Right renal pelvis (tissue), 4 donors: Measurements from ENCODE around the gene SULT1A2. TPM values are rescaled to one million over a fixed set of nuclear protein-coding genes. Genes with fewer than 3 reads are reported as not detected.
"Not testable (repeated sequence)": the region's sequence is repeated elsewhere in the genome, so short reads cannot be mapped to it uniquely, and the experiment has no call there.

Experiments
- DNase-seq, 4 donors: peaks; one replicate each; pipeline ENCODE4 v3.0.0-alpha.2; 2013; ENCODE audit warnings: low read depth in 4 of 4, low spot score in 3 of 4, missing footprints in 1 of 4
- polyA plus RNA-seq, 4 donors: library from polyadenylated mRNA; unstranded; fragments of 120-200 nt; gene quantifications; one replicate each; pipeline ENCODE4 v1.2.1, GENCODE V29; 2013; ENCODE audit not compliant: insufficient read length in 4 of 4

Gene SULT1A2
- 1 to 10 TPM in 3 of 4 donors, under 1 TPM in 1; 0.83 to 2.3 (median 1.8) TPM for polyA plus RNA-seq

DNA sequence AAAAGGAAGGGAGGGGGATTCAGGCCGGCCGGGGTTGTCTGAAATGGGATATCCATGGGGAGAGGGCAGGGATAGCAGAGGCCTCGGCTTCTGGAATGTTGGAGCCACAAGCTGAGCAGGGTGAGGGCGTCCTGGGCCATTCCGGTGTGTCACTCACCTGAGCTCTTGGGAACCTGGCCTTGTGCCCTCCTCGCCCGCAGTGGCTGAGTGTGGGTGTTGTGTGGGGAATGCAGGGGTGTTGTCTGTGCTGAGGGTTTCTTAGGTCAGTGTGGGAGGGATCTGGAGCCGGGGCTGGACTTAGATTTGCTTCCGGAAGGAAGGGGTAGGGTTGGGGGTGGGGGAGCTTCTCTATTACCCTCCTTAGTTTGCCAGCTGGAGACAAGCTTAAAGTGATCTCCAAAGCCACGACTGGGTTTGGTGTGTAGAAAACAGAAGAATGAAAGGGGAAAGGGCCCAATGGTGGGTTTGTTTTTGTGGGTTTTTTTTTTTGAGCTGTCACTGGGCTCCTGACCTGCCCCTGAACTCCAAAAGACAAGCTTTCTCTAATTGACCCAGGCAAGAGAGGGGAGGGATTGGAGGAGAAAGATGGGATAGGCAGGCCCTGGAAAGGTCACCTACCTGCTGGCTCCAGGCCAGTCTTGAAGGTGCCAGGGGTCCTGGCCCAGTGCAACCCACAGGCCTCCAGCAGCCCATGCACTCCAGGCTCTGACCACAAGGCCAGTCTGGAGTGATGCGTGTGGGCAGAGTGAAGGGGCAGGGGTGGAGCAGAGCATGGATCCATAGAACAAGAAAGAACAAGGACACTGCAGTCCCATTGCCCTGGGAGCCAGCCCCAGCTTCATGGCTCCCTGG is at the start of gene SULT1A2:
Gene SULT1A2, minus strand, starts transcription at position 211 of the 852 bp plus-strand sequence. CDS start 1,120 bp downstream, outside the sequence.
- DNase-seq: no peak

DNA sequence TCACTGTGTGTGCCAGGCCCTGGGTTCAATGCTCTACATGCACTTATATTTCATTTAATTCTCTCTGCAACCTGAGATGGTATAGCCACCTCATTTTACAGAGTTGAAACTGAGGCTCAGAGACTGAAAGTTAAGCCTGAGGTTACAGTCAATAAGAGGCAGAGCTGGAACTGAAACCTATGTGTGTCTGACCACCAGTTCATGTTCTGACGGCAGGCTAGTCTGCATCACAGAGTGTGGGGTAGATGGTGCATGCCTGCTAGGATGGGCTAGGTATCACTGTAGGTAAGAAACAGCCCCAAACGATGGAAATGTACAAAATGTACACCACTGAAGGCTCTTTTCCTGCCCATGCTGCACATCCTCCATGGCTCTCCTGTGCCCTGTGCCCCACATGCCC is 43.1 kb upstream of the SULT1A2 start:
- DNase-seq: not testable (repeated sequence)

DNA sequence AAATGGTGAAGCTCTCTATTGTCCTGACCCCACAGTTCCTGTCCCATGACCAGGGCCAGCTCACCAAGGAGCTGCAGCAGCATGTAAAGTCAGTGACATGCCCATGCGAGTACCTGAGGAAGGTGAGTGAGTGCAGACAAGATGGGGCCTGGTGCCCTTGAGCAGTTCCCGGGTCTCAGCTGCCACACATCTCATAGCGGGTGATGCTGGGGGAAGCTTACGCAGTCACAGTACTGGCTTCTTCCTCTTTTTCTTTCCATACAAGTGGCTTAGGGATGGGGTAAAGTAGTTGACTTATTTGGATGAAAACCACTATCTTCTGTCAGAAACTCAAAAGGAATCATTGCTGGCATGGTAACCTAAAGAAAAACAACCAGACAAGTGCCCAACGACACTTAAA is 41.5 kb upstream of the SULT1A2 start:
- not testable (repeated sequence) for DNase-seq

DNA sequence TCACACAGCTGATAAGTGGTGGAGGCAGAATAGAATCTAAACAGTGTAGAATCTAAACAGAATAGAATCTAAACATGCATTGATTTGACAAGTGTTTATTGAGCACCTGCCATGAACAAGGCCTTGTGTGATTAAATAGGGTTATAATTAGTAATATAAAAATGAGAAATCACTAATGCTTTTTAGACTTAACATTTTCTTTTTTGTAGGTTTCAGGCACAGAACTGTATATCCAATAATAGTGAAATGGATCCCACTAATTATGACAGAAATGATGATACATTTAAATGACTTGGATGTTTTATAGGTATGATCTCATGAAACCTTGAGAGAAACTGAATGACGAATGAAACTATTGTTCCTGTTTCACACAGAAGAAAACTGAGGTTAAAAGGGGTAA is 40.9 kb upstream of the SULT1A2 start, which contains the start of gene NPIPB8:
Gene NPIPB8, plus strand, starts transcription at position 301 of the 400 bp plus-strand sequence. CDS start 296 bp downstream, outside the sequence.
- DNase-seq: not testable (repeated sequence)

DNA sequence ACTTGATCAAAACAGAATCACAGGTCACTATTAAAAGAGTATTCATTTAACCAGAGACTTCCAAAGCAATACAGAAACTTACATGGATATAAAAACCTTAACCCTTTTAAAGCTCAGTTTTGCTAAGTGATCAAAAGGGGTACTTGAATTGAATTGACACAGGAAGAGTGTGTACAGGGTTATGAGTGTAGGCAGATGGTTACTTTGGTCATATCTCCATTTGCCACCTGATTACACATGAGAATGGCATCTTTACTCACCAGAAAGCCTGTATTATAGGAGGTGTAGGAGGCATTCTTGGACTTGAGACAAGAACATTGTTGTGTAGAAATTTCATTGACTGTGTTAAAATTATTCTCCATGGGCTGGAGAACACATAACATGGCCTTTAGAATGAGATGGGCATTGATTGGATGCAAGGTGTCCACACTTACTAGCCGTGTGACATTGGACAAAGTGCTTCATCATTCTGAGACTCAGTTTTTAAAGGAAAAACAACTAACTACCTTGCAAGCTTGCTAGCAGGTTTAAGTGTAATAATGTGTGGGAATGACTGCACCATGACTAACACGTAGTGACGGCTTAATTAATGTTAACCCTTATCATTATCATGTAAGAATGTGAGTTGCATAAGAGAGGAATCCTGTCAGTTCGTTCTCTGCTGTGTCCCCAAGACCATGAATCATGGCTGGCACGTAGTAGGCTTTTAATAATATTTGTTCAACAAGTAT is 39.4 kb upstream of the SULT1A2 start:
- DNase-seq: not testable (repeated sequence)

DNA sequence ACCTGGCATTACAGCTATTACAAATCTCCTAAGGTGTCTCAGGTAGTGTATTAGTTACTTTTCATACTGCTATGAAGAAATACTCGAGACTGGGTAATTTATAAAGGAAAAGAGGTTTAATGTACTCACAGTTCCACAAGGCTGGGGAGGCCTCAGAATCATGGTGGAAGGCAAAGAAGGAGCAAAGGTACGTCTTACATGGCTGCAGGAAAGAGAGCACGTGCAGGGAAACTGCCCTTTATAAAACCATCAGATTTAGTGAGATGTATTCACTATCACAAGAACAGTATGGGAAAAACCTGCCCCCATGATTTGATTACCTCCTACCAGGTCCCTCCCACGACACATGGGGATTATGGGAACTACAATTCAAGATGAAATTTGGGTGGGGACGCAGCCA is 34.1 kb upstream of the SULT1A2 start:
- DNase-seq: not testable (repeated sequence)

DNA sequence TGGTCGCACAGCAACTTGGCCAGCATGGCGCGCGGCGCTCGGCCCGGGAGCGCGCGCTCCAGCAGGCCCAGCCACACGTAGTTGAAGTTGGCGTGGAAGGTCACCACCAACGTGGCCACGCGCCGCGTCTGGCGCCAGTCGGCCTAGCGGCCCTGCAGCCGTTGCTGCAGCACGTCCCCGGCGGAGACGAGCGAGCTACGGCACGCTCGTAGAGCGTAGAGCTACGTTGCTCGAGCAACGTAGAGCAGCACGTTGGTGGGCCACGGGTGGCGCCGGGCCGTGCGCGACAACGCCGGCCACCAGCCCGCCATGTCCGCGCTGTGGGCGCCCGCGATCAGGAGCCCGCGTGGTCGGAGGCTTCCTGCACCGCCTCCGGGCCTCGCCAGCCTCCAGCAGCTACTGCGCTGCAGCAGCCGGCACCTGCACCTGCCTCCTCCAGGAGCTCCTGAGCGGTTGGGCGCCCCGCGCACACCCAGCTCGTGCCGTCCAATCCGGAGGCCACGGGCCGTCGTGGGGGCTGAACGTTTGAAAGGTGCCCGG is 26.4 kb upstream of the SULT1A2 start:
- peak in 1 of 4 donors; percentile 41 for DNase-seq

DNA sequence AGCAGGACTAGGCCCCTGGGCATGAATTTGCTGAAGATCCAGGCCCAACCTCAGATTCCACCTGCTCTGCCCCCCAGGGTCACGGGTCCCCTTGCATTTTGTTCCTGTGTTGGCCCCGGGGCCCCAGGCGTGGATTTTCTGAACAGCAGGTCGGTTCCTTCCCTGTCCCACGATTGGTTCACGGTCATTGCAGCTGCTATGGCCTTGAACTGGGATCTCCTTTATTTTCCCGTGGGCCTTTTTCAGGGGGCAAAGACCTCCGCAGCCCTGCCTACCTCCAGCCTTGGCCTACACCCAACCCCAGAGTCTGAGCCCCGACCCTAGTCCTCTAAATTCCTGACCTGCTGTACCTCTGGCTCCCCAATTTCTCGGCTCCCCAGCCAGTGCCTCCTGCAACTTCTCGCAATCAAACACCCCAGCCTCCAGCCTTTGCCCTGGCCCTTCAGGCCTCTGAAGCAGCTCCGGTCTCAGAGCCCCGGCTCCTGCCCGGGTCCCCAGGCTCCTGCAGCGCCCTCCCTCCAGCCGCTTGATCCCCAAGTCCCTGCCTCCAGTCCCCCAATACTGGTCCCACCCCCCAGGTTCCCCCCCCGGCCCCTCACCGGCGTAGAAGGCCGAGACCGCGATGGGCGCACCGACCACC is 25.8 kb upstream of the SULT1A2 start:
- DNase-seq: not testable (repeated sequence)

DNA sequence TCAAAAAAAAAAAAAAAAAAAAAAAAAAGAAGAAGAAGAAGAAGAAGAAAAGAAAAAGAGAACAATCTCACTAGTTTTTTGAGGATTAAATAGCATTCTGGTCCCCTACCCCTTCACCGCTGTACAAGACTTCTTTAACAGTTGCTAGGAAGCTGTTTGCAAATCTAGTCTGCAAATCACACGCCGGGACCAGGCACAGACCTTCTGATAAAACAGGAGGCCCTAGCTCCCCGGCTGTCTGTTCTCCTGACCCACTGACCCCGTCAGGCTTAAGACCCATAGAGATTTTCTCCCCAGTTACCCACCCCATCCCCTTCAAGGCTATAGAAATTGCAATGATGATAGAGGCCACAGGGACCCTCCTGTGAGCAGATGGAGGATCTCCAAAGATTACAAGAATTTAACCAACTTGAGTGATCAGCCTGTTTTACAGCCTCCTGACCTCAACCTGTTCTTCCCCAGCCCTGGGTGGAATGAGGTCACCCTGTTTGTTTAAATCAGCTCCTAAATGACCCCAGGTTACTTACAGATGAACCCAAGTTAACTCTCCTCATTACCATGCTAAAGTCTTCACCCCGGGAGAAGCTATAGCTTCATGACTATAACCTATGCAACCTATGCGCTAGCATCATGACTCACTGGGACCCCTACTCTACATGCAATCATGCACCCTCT is 24.8 kb upstream of the SULT1A2 start:
- DNase-seq: no peak

DNA sequence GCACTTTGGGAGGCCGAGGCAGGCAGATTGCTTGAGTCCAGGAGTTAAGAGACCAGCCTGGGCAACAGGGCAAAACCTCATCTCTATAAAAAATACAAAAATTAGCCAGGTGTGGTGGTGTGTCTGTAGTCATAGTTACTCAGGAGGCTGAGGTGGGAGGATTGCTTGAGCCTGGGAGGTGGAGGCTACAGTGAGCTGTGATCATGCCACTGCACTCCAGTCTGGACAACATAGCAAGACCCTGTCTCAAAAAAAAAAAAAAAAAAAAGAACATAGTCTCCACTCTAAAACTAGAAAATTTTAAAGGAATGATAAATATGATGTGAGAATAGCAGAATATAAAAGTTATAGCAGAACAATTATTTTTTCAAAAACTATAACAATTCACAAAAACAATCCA is 23.5 kb upstream of the SULT1A2 start:
- not testable (repeated sequence) for DNase-seq

DNA sequence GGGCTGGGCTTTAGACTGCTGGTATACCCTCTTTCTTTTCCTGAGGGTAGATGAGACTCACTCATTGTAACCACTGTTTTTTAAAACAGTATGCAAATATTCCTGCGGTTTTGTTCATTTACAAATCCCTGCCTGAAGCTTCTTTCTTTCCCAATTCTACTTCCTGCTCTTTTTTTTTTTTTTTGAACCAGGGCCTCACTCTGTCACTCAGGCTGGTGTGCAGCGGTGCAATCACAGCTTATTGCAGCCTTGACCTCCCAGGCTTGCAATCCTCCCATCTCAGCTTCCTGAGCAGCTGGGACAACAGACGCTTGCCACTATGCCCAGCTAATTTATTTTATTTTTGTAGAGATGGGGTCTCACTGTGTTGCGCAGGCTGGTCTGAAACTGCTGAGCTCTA is 21.0 kb upstream of the SULT1A2 start:
- no peak for DNase-seq

DNA sequence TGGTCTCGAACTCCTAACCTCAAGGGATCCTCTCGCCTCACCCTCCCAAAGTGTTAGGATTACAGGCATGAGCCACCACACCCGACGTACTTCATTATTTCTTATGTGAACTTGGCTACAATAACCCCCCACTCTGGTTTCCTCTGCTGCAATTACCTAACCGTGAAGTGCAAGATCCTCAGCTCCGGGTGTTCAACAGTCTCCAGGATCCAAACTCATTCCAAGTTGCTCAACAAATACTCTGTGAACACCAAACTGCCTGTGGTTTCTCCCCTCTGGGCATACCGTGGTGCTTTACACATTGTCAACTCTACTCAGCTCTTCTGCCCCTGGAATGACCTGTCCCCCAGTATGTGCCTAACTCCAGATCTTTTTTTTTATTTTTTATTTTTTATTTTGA is 19.8 kb upstream of the SULT1A2 start:
- DNase-seq: no peak

DNA sequence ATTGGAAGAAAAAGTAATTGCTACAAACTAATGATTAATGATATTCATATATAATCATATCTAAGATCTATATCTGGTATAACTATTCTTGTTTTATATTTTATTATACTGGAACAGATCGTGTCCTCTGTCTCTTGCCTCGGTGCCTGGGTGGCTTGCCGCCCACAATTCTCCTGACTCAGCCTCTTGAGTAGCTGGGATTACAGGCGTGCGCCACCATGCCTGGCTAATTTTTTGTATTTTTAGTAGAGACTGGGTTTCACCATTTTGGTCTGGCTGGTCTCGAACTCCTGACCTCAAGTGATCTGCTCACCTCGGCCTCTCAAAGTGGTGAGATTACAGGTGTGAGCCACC is 19.4 kb upstream of the SULT1A2 start:
- DNase-seq: not testable (repeated sequence)

DNA sequence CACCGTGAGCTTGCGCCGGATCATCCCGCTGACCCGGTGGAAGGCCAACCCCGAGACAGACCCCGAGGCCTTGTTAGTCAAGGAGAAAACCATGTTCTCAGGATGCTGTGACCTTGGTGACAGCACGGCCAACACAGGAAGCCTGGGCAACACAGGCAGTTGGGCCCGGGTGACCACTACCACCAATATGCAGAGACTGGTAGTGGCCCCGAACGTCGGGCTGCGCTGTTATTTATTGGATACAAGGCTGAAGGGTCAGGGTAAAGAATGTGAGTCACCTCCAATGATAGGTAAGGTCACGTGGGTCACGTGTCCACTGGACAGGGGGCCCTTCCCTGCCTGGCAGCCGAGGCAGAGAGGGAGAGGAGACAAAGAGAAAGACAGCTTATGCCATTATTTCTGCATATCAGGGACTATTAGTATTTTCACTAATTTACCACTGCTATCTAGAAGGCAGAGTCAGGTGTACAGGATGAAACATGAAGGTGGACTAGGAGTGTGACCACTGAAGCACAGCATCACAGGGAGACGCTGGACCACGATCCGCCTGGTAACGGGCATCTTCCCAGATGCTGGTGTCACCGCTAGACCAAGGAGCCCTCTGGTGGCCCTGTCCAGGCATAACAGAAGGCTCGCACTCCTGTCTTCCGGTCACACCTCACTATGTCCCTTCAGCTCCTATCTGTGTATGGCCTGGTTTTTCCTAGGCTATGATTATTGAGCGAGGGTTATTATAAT is 18.8 kb upstream of the SULT1A2 start:
- not testable (repeated sequence) for DNase-seq

DNA sequence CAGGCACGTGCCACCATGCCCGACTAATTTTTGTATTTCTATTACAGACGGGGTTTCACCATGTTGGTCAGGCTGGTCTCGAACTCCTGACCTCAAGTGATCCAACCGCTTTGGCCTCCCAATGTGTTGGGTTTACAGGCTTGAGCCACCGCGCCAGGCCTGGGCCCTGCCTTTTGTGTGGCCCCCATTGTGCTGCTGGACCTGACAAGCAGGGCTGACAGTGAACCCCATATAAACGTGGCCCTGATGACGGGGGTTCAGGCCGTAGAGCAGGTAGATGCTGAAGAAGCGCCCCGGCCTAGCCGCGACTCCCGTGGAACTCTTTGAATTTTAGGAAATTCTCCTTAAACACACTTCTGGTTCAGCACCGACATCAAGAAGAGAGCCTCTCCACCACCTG is 17.7 kb upstream of the SULT1A2 start:
- not testable (repeated sequence) for DNase-seq

DNA sequence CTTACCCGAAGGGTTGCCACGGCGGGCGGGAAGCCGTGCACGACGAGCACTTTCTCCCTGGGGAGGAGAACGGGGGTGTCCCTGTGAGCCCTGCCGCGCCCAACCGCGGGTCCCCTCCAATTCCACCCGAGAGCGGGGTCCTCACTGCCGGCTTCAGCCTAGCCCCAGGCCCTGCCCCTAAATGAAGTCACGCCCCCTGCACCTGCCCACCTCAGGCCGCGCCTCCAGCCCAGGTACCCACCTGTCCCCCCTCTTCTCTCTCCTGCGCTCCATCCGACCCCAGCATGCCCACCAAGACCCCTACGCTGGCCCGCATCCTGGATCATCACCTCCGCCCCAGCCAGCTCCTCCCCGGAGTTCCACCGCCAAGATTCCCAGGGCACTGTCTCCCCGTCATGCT is 17.1 kb upstream of the SULT1A2 start:
- DNase-seq: not testable (repeated sequence)

DNA sequence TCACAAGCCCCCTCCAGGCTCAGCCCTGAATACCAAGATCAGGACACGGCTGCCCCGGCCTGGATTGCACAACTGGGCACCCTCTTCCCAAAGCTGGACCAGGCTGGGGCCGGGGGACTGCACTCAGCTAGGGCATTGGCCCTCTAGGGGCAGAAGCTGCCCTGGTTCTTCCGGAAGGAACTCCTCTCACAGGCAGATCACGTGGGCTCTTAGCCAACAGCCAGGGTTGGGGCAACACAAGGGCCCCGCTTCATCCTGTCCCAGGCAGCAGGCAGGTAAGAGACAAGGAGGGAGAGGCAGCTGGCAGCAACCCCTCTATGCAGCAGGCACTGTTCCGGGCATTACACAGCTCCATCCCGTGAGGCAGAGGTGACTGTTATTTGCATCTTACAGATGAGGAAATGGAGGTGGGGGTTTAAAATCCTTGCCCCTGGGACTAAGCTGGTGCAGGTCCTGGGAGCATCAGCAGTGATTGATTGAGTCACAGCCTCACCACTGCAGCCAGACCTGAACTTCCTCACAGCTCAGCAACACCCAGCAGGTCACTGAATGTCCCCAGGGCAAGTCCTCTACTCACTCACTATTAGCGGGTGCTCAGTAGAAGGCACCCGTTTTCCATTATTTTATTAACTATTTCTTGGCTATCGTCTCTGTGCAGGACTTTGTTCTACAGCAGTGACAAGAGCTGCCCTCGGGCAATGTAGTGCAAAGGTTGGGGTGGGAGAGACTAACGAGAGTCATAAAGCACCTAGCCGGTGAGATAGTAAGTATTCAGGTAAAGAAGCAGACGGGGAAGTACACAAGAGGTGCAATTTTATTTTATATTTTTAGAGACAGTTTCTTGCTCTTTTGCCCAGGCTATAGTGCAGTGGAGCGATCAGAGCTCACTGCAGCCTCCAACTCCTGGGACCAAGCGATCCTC is 15.8 kb upstream of the SULT1A2 start:
- not testable (repeated sequence) for DNase-seq

DNA sequence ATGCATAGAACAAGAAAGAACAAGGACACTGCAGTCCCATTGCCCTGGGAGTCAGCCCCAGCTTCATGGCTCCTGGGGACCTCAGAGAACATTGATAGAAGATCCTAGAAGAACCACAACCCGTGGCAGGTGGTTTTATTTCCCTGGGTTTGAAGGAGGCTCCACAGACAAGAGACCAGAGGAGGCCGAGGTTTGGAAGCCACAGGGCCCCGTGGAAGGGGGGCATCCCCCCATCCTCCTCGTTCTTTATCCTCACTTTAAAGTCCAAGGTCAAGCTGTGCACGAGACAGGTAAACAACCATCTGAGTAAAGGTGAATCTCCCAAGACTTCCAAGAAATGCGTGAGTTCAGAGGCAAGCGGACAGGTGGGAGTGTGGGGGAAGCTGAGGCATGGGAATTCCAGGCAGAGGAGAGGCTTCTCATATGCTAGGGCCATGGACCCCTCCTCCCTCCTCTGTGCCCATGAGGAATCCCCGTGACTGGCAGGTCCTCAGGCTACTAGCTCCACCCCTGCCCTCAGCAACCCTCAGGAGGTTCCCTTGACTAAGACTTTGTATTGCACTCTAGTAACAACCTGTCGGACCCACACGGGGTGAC is 13.8 kb upstream of the SULT1A2 start:
- DNase-seq: no peak
